GM19238 (cell line): ENCODE results near the gene PDE8B.
A peak's percentile ranks its signal among the peaks of the same experiment; 100 is the strongest.

Experiments used
- DNase-seq: peaks from one replicate; pipeline ENCODE4 v3.0.0; 2011; ENCODE audit warnings: low spot score; ENCODE audit not compliant: insufficient read length

Gene PDE8B

DNA sequence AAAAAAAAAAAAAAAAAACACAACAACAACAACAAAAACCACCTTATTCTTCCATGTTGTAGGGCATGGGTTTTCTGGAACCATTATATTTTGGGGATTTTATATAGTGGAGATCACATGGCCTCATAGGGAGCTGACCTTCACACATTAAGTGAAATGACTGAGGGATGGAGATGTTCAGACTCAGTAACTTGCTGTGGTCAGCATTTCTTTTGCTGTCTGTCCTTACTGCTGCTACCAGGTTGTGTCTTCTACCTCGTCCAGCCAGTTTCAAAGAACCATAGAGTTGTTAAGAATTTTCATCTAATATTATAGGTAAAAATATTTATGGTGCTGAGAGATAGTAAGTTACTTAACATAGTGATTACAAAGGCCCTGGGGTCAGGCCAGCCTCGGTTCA, 107.6 kb downstream of the PDE8B start:
- no peak for DNase-seq

DNA sequence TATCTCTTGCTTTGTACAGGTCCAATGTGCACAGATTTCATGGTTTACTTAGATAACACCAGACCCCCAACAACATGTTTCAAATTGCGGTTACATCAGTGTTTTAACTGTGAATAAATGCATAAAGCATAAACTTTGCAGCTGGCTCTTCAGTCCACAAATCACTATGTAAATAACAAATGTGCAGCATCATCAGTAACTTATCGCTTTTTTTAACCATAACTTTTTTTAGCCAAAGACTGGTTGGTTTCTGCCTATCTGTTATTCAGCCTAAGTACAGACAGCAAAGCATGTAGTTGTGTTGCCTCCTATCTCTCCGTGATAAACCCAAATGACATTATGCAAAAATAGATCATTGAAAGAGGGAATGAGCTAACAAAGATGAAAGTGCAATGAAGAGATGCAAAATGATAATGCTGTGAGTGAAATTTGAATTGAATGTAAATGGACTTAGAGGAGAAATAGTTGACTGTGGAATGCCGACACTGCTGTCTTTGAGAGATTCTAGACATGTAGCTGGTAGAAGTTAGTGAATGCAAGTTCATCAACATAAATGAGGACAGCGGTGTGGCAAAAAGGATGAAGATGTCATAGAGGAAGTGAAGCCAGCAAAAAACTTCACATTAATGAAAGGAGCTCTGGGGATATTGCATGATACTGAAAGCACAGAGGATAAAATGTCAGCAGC, 108.8 kb downstream of the PDE8B start:
- no peak for DNase-seq

DNA sequence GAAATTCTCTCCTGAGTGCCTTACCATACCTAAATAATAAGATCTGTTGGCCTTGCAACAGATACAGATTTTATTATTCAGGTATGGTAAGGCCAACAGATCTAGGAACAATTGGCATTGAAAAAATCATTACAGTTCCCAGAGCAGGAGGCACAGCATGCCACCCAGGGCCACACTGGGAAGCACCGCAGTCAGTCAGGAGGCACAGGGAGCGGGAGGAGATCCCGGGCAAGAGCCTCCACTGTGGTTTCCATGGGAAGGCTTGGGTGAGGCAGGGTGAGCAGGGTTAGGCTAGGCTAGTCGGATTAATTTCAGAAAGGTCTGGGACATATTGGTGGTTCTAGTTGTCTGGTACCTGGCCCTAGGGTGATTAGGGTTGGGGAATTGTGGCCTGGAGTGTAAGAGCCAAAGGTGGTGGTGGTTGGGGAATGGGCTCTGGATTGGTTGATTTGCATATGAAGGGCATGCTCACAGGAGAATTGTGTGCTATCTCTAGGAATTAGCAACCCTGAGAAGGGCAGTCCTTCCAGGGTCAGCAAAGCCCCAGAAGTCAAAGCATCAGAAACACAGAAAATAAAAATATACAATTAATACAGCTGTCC, 111.4 kb downstream of the PDE8B start:
- no peak for DNase-seq

DNA sequence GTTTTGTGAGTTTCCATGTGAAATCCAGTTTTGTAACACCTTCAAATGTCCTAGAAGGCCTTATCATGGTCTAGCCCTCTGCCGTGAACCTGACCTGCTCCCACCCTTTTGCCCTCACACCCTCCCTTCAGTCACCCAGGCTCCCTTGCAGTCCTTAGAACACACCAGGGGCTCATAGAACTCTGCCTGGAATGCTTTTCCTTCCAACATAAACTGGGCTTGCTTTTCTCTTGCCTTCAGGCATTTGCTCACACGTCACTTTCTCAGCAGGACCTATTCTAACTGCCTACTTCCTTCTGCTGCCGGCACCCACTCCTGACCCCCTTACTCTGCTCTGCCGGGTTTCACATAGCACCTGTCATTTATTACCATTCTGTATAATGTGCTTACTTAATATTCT, 111.9 kb downstream of the PDE8B start:
- DNase-seq, result no peak

DNA sequence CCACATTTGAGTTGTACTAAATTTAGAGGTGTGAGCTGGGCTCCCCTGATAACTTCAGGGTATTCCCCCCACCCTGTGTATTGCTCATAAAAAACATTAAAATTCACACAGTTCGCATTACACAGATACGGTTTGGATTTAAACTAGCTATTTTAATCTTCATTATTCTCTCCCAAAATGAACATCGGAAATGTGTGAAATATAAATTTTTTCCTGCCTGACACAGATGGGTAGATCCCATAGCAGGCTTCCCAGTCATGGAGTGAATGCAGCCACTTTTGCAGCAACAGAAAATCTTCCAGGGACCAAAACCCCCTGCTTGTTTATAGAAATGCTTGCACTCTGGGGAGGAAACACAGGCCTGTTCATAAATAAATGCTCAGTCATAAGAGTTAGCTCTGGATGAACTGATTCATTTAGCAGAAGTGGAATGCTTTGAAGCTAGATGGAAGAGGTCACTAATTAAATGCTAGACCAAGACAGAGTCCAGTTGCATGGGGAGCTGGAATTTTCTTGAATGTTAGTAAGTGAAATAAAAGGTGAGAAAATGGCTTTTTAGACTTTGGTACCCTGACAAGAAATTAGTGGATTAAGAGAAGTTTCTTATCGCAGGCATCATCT, 115.6 kb downstream of the PDE8B start:
- DNase-seq, result no peak

DNA sequence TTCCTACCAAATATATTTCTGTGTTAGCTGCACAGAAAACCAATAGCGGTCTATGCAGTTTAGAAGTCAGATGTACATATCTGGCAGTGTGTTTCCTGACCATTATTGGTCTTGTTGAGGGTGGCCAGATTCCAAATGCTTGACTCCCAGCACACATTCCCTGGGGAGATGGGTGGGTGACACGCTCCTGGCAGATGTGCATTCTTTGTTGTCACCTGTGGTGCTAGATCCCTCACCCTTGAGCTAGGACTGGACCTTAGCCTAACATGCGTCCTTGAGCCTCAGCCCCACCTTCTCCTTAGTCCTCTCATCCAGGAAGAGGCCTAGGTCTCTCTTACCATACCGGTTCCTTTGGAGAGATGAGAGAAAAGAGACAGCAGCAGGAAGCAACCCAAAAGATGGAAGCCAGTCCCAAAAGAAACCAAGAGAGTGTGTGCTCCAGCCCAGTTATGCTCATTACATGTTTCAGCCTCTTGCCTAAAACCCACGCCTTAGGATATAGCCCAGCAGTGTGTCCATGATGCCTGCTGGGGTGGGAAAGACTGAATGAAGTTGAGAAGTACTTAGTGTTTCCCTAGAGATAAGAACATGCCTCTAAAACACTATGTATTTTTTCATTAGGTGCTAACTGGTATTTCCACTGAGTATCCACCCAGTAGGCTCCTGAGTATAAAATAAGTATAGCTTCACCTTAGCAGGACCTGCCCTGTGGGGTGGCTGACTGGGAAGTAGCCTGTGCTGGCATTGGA, 116.7 kb downstream of the PDE8B start:
- DNase-seq, result no peak

DNA sequence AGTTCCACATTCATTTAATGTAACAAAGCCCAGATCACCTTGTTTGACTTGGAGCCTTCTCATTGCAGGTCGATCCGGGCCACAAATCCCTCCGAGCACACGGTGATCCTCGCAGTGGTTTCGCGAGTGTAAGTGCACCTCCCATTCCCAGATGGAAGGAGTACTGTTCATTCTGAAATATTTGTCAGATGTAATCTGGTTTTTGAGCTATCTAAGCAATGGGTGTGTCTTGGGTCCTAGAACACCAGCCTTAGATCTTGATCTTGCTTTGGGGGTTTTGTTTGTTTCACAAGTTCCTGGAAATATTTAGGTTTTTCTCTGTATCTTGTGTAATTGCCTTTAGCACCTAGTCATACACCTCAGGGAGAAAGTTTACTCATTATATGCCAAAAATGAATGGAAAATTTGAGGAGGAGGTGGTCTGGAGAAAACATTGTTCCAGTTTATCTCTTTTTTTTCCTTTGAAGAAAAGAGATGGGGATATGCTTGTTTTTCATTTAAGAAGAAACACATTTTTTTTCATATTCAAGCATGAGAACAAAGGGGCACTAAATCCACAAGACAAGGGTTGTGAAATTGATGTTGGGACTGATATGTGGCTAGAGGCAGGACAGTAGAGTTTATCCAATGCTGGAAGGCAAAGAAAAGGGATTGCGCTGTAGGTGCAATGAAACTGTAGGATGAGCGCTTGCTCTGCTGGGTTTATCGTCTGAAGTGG, 118.6 kb downstream of the PDE8B start:
- DNase-seq, result no peak

DNA sequence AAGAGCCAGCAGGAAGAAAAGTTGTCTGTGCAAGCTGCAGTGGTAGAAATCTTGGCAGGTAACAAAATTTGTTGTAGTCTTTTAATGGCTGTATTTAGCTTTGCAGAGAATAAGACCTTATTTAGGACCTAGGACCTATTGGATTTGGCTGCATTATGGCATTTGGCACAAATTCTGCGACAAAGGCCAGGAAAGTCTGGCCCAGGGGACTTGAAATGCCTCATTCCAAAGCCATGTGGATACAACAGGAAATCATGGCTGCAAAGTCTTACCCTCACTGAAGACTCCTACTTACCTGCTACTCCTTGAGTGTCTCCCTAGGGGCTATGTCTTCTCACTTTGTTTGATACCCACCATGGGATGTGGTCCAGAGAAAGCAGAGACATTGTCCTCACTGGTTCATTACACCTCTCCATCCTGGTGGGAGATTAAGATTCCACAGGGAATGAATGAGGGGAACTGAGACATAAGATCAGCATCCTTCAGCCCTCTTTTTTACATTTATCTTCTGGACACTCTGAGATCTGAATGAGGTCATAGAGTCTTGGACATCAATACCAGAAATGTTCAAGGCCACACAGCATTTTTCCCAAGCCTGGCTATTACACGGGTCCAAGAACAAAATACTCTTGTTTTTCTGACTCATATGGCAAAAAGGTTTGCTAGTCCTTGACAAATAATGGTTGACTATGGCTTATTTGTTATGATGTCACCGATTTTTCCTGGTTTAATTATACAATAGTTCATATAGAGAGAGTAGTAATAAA, 119.4 kb downstream of the PDE8B start:
- DNase-seq, result no peak

DNA sequence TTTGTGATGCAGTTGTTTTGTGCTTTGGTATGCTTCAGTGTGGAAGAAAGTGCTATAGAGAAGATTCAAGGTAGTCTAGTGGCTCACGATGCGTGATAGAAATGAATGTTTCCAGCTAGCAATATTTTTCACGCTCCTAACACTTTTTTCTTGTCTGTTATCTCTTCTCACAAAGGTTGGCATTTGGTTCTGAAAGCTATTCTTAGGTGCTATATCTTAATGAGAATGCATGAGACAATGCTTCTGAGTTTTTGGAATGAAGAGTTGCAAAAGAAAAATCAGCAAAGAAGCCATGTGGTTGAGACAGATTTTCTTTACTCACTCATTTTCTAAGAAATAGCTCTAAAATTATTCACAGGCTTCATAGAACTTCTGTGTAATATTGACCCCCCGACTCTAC, 122.6 kb downstream of the PDE8B start:
- no peak for DNase-seq

DNA sequence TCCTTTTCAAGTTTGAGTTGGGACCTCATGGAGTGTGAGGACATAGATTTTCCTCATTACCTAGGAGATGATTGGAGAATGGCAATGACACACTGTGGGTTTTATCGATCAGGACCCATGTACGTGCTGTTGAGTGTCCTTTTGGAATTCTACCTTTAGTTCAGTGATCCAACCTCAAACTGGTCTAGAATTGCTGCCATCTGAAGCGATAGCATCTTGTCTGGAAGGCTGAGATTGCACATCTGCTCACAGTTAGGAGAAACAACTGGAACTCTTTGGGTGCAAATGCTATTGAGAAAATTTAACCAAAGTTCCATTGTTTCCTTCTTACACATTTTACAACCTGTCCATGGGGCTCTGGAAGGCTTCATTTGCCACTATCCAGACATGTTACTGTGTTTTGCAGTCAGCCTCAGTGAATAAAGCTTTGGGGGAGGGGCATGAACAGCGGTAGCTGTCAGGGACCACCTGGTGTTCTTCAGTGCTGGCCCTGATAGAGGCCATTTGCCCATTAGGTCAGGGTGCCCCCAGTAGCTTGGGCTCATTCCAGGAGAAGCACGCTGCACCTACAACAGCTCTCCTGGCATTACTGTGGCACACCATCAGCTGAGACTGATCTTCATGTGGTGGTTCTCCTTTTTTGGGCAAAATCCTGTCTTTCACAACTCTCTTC, 123.1 kb downstream of the PDE8B start:
- DNase-seq, result no peak

DNA sequence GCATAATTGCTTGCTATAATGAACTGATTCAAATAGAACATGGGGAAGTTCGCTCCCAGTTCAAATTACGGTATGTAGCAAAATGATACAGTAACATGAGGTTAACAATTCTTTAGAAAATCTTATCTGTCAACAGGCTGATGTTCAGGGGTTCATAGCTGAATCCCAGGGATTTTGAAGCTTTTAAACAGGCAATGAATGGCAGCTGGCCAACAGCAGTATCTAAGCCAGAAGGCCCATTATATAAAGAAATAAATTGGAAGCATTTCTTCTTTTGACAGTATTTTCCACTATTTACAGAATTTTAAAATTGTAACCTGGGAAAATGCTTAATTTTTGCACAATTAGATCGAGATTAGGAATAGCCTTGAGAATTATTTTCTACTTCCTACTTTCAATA, 126.8 kb downstream of the PDE8B start:
- no peak for DNase-seq

DNA sequence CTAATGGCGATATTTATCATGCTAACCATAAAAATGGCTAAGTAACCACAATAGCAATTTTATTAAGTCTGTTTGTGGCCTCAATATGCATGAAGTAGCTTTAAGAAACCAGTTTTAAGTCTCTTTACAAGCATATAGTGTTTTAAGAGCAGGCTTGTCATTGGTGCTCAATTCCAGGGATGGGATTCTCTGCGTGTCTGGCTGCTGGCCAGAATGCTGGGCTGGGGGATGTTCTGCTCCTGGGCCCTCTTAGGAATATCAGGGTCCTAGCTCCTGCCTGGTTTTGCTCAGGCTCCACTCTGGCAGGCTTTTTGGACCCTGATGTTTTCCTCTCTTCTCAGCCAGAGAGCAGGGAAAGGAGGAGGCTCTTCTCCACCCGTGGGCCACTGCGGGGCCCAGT, 127.2 kb downstream of the PDE8B start:
- DNase-seq, result no peak

DNA sequence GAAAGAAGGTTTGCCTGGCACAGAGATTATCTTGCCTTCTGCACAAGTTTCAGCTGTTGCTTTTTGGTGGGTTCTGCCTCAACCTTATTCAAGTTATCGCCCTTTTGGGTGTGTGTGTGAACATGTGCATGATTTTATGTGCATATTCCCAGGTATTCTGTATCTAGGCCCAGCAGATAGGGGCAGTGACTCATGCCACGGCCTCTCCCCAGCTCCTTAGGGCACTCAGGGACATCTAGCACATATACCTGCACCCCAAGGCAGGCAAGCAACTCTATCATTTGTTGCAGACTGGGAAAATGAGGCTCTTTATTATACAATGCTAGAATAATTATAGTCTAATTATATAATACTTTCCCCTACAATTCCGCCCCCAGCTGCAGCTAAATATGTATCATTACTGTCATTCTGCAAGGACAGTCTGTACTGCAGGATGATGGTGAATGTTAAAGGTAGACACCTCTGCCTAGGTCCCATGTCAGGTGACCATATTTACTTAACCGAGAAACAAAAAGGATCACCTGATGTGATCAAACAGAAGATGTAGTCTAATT, 128.9 kb downstream of the PDE8B start:
- DNase-seq, result no peak

DNA sequence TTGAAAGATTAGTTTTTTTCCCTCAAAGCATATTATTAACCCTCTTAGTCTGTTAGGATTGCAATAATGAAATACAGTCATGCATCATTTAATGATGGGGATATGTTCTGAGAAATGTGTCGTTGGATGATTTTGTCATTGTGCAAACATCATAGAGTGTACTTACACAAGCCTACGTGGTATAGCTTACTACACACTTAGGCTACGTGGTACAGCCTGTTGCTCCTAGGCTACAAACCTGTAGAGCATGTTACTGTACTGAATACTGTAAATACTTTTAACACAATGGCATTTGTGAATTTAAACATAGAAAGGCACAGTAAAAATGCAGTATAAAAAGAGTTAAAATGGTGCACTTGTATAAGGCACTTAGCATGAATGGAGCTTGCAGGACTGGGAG, 132.7 kb downstream of the PDE8B start:
- DNase-seq, result no peak

DNA sequence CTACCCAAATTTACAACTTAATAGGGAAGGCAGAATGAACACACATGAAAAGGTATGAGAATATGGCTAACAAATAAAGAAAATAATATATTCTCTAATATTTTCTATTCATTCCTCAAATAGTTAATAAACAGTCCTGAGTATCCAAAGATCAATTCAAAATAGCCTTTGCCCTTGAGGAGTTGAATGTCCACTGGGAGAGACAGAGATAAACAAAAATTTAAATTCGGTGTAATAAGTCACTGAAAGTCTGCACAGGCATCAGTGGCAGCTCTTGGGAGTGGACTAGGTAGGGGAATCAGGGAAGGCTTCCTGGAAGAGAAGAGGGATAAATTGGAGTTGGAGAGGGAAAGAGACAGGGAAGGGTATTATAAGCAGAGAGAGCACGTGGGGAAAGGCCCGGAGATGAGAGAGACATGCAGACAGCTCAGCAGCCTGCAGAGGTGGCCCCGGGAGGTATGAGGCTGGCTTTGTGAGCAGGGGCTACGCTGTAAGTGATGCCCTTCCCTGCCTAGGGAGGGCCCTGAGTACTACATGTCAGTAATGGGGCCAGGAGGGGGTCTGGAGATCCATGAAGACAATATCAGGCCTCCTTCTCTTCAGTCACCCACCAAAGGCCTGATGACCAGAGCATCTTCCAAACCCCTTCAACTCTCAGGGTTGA, 137.1 kb downstream of the PDE8B start:
- no peak for DNase-seq

DNA sequence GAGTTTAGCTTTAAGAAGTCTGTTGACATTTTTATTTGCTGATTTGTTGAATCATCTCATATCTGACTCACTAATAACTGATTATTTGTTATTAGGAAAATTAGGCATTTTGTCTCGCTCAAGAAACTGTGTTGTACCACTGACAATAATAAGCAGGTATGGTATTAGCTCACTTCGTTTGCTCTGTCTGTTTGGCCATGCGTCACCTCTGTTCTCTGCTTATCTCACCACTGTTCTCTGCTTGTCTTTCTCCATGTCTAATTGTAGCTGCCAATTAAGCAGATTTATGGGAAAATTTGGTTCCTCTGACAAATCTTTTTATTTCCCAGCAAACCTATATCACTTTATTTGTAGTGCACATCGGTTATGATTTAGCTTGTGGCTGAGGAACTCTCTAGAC, 142.8 kb downstream of the PDE8B start:
- DNase-seq, result no peak

DNA sequence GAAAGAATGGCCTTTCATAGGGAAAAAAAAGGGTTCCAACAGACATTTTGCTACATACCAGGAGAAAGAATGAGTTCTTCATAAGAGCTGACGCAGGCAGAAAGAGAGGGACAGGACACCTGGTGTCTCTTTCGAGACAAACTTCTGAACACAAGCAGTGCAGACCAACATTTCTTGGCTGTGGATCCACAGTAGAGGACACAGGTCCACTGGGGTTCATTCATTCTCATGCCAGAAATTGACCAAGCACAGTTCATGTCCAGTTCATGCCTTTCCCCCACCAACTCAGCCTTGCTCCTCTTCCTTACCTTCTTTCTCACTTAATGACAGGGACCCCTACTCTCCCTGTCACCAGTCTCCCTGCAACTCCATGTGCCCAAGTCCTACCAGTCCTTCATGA, 144.0 kb downstream of the PDE8B start:
- DNase-seq, result no peak

DNA sequence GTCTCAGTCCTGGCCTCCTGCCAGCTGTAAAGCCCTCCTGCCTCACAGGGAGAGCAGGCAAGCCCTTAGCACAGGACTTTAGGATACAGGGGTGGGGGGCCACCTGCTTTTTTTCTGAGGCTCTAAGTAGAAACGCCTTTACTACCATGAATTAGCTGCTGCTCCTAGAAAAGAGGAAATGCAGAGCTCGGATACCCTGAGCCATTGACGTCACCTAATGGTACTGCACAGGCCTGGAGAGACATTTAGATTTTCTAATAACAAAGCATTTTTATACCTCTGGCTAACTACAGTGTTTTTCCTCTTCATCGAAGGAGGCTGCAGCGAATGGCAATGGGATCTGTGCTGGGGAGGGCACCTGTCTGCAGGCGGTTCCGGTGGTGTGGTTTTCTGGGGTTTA, 144.6 kb downstream of the PDE8B start:
- DNase-seq, result no peak

DNA sequence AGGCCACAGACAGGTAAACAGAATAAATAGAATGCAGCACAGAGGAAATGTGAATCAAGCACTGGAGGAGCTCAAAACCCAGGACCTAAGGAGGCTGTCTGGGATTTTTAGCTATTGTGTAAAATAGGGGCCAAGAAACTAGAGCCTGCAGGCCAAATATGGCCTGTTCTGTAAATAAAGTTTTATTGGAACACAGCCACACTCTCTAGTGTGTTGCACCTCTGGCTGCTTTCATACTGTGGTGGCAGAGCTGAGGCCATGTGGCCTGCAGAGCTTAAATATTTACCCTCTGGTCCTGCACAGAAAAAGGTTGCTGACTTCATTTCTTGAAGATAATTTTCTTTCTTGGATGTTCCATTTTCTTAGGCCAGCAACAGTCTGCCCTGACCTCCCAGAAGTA, 145.3 kb downstream of the PDE8B start:
- DNase-seq, result no peak

DNA sequence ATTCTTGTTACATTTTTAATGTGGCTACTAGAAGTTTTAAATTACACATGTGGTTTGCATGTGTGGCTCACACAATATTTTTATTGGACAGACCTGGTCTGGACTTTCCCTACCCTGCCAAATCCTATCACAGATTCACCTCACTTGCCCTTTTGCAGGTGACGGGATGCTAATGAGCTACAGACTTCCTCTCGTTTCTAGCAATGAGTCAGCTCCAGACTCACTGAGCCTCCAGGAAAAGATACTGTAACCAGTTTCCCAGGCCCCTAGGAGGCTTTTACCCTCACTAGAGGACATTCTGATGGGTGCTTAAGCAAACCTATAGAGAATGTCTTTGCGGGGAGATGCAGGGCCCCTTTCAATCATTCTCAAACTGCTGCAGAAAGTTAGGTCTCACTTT, 146.3 kb downstream of the PDE8B start:
- peak; percentile 37 for DNase-seq
